Lower lobe of right lung (tissue), 1 donor: ENCODE results near the gene NDUFV3. TPM values are rescaled to one million over a fixed set of nuclear protein-coding genes. Genes with fewer than 3 reads are reported as not detected.

Source experiments
- microRNA-seq: library from miRNA; unstranded; fragments of <30 nt; microRNA quantifications from one replicate; pipeline ENCODE4 v1.2.0, GENCODE V29; 2020; ENCODE audit warnings: borderline number of aligned reads
- total RNA-seq: library from RNA; stranded (reverse); fragmentation: NEBNext Ultra II Directional; extraction: Animal tissue kit (Norgen Biotek cat#: 25700); gene quantifications from one replicate; pipeline ENCODE4 v1.2.1, GENCODE V29; 2021
- donor health status: DM: no; HTN: yes; CAD: no; lungs with severe emphysema.

Gene NDUFV3
- total RNA-seq, 1 donor from 2014 or later = 35.7 TPM

Small RNAs within 50 kb of the gene (microRNA-seq; reads per million reads assigned to microRNA genes)
- not detected for gene MIR5692B

Other genes starting within 250 kb of the NDUFV3 start
- gene PDE9A, start 239.7 kb upstream of the NDUFV3 start, total RNA-seq = 12.8 TPM
- gene WDR4, start 13.8 kb upstream of the NDUFV3 start, total RNA-seq = 17.1 TPM
- not detected for gene ERVH48-1, start 32.3 kb downstream of the NDUFV3 start, total RNA-seq
- 17.5 TPM for gene PKNOX1, start 81.3 kb downstream of the NDUFV3 start, total RNA-seq
- gene CBS, start 182.5 kb downstream of the NDUFV3 start, total RNA-seq = 82.3 TPM
- gene U2AF1, start 214.3 kb downstream of the NDUFV3 start, total RNA-seq = 43.0 TPM